Renal cortical epithelial cell (primary cell): Measurements from ENCODE around the gene CCPG1. TPM values are rescaled to one million over a fixed set of nuclear protein-coding genes. Genes with fewer than 3 reads are reported as not detected.

ENCODE experiments used
- DNase-seq: peaks from one replicate; pipeline ENCODE4 v3.0.0-alpha.2; 2011; ENCODE audit warnings: low read depth
- total RNA-seq: library from RNA; depleted of rRNA; stranded (reverse); fragments of >200 nt; gene quantifications from 2 replicates; pipeline ENCODE4 v1.2.3, GENCODE V29; 2014

Gene CCPG1
- total RNA-seq, 1 donor from 2014 or later, result 119 TPM

DNA sequence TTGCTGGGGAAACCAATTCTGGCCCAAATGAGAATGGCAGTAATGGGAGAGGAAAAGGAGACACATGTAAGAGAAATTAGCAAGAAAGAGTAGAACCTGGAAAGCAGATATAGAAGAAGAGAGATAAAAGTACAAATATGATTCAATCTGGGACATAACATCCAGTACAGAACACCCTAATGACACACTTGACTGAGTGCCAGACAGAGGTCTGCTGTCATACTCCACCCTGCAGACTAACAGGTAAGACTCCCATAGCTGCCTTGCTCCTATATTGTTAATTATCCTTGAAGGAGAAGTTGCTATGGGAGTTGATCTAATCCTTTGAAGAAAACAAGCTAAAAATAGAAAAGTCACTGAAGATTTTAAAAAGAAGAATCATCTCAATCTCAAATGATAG lies 21.1 kb downstream of the CCPG1 start:
- no peak for DNase-seq

DNA sequence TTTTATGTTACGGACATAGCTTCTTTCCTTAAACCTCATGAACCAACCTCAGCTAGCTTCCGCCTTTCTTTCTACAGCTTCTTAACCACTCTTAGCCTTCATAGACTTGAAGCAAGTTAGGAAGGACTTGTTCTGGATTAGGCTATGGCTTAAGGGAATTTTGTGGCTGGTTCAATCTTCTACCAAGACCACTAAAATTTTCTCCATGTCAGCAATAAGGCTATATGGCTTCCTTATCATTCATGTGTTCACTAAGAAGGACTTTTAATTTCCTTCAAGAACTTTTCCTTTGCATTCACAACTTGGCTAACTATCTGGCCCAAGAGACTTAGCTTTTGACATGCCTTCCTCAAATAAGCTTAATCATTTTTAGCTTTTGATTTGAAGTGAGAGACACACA lies 24.5 kb downstream of the CCPG1 start:
- DNase-seq, result no peak

- no peak for DNase-seq
Observed at GRCh38 chr15:55381595-55381994, 26.6 kb downstream of the CCPG1 start.

- no peak for DNase-seq
Observed at GRCh38 chr15:55379095-55379494, 29.1 kb downstream of the CCPG1 start.

- no peak for DNase-seq
Observed at GRCh38 chr15:55372701-55373440, 35.3 kb downstream of the CCPG1 start.

- DNase-seq, result no peak
Observed at GRCh38 chr15:55366981-55367380, 41.2 kb downstream of the CCPG1 start.

DNA sequence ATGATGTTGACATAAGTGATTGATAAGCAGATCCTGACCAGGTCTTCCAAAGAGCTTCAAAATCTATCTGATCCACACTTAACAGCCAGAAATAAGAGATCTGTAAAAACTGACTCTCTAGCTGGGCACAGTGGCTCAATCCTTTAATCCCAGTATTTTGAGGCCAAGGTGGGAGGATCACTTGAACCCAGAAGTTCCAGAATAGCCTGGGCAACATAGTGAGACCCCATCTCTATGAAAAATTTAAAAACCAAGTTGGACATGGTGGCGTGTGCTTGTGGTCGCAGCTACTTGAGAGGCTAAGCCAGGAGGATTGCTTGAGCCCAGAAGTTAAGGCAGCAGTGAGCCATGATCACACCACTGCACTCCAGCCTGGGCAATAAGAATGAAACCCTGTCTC lies 45.5 kb downstream of the CCPG1 start:
- DNase-seq, result no peak

DNA sequence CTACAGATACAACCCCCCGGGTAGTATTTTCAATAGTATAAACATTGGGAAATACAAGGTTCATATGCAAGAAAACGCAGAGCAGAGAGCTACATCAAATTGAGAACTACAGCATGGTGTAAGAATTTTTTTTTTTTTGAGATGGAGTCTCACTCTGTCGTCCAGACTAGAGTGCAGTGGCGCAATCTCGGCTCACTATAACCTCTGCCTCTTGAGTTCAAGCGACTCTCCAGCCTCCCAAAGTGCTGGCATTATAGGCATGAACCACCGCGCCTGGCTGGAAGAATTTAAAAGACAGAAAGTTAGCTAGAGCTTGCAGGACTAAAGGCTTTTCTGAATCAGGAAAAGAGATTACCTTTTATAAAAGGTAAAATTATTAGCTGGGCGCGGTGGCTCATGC lies 47.1 kb downstream of the CCPG1 start:
- DNase-seq, result no peak

DNA sequence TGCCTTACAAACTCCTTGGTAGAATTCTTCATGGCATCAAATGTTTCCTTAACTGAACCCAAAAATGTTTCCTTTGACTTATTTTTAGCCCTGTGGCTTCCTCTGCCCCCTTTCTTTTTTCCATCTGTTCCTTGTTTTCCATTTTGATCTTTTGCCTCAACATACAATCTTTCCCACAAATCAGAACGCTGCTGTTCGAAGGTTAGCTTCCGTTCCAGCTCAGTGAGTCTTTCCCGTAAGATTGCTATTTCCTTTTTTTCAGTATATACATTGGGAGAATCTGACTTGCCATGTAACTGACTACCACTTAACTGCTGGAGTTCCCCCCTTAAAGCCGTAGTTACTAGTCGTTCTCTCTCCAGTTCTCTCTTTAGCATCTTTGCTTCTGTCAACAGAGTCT lies 47.9 kb downstream of the CCPG1 start:
- DNase-seq, result no peak

- DNase-seq, result no peak
Observed at GRCh38 chr15:55358471-55358870, 49.7 kb downstream of the CCPG1 start.

- DNase-seq, result peak; percentile 10
Observed at GRCh38 chr15:55357774-55358173, 50.4 kb downstream of the CCPG1 start.

DNA sequence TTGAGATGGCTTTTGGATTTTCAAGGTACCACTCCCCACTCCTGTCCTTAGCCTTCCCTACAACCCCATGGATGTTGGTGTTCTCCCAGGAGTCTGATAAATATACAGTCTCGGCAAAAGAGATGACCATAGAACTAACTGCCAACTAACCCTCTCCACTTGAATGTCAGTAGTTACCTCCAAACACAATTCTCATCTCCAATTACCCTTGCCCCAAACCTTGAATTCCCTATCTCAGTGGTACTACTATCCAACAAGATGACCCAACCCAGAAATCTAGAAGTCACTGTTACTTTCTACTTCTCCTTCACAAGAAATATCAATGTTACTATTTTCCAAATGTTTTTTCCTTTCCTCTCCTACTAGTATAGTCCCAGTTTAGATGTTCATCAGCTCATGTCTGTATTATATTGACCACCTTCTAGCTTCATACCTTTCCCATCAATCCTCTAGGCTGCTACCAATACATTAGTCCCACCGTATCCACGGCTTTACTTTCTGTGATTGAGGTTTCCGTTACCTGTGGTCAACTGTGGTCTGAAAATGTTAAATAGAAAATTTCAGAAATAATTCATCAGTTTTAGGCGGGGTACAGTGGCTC lies 51.1 kb downstream of the CCPG1 start:
- no peak for DNase-seq

DNA sequence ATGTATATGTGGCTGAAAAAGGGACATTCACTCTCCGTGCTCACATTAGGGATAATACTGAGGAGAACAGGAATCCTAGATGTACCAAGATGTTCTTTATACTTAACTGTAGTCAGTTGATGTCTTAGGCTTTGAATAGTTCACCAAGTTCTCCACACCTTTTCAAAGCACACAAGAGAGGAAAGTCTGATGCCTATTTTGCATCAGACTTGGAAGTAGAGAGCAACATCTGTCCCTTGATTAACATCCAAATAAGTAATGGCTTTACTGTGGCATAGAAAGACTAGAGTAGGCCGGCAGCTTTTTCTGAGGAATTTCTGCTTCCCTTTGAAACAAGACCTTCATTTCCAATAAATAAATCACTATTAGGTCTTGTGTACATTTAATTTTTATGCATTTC lies 55.1 kb downstream of the CCPG1 start:
- no peak for DNase-seq

DNA sequence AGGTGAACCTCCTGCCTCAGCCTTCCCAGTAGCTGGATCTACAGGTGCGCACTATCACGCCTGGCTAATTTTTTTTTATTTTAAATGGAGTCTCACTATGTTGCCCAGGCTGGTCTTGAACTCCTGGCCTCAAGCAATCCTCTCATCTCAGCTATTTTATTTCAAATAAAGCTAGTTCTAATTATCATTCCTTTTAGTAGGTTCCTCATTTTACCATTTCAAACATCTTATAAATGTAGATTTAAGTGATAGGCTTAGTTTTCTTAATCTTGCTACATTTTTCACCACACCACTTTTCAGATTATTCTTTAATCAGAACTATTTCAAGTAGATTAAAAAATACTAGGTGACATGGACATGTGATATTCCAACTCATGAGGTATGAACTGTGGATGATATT lies 58.9 kb downstream of the CCPG1 start:
- no peak for DNase-seq

DNA sequence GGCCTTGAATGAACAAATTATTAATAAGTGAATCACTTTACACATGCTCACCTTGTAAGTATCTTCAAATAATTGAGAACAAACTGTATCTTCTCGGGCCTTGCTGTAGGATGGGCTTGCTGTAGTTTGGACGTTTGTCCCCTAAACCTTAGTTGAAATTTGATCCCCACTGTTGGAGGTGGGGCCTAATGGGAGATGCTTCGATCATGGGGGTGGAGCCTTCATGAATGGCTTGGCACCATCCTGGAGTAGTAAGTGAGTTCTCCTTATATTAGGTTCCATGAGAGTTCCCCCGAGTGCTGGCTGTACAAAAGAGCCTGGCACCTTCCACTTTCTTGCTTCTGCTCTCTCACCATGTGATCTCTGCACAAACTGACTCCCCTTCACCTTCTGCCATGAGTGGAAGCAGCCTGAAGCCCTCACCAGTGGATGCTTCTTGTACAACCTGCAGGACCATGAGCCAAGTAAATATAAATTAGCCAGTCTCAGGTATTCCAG lies 59.8 kb downstream of the CCPG1 start:
- DNase-seq, result no peak

DNA sequence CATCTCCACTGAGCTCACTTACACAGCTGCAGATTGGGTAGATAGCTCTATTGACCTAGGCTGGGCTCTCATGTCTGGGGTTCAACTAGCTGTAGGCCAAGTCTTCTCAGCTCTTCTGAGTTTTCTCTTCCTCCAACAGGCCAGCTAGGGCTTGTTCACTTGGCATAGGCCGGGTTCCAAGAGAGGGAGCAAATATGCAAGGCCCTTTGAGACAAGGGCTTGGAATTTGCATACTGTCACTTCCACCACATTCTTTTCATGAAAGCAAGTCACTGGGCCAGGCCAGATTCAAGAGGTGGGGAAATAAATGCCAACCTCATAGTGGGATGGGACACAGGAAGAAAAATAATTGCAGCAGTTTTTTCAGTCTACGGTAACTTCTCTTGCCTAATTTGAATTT lies 64.0 kb downstream of the CCPG1 start:
- peak; percentile 61 for DNase-seq

GRCh38 chr15:55343168-55343567 lies 65.0 kb downstream of the CCPG1 start:
- peak; percentile 79 for DNase-seq

- no peak for DNase-seq
Observed at GRCh38 chr15:55337160-55337559, 71.0 kb downstream of the CCPG1 start.

DNA sequence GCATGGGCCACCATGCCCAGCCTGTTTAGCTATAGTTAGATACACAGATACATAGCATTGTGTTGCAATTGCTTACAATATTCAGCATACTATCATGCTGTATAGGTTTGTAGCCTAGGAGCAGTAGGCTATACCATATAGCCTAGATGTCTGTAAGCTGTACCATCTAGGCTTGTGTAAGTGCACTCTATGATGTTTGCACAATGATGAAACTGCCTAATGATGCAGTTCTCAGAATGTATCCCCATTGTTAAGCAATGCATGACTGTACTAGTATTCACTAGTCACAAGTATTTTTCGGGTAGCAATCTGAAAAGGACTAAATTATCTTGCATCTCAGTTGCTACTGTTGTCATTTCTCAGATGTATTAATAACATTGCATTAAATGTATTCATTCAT lies 73.2 kb downstream of the CCPG1 start:
- peak; percentile 19 for DNase-seq

GRCh38 chr15:55334371-55334770 lies 73.8 kb downstream of the CCPG1 start:
- no peak for DNase-seq

- DNase-seq, result no peak
Observed at GRCh38 chr15:55327387-55327786, 80.8 kb downstream of the CCPG1 start.

GRCh38 chr15:55322467-55322866 lies 85.7 kb downstream of the CCPG1 start:
- DNase-seq, result no peak

DNA sequence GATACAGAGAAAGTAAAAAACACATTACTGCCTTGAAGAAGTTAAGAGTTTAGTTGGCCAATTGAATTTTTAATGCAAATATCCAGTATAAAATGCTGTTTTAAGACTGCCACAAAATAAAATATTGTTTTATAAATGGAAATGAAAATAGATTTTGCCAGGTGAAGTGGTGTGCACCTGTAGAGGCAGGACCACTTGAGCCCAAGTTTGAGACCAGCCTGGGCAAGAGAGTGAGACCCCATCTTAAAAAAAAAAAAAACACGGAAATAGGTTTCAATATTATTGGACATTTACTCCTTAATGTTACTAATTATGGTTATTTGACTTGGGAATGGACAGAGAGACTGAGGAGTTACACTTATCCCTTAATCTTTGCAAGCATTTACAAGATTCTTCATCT lies 87.2 kb downstream of the CCPG1 start:
- no peak for DNase-seq

DNA sequence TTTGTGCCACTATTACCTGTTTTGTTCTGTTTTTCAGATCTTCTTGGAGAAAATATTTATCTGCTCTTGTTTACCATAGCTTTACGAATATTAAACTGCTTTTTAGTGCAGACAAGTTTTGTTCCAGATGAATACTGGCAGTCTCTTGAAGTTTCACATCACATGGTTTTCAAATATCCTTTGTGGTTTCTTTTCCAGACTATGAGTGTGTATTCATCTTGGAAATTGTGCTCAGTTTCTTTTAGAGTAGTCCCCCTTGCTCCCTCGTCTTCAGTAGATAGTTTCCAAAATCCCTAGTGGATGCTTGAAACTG lies 88.0 kb downstream of the CCPG1 start:
- DNase-seq, result no peak
